ENCODE results near the gene STOML2. TPM values are rescaled to one million over a fixed set of nuclear protein-coding genes. Genes with fewer than 3 reads are reported as not detected.
A peak's percentile ranks its signal among the peaks of the same experiment; 100 is the strongest.
"Not testable (repeated sequence)": the region's sequence is repeated elsewhere in the genome, so short reads cannot be mapped to it uniquely, and the experiment has no call there.

The STOML2 gene, protein sequence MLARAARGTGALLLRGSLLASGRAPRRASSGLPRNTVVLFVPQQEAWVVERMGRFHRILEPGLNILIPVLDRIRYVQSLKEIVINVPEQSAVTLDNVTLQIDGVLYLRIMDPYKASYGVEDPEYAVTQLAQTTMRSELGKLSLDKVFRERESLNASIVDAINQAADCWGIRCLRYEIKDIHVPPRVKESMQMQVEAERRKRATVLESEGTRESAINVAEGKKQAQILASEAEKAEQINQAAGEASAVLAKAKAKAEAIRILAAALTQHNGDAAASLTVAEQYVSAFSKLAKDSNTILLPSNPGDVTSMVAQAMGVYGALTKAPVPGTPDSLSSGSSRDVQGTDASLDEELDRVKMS
- 64.3 TPM for total RNA-seq

DNA sequence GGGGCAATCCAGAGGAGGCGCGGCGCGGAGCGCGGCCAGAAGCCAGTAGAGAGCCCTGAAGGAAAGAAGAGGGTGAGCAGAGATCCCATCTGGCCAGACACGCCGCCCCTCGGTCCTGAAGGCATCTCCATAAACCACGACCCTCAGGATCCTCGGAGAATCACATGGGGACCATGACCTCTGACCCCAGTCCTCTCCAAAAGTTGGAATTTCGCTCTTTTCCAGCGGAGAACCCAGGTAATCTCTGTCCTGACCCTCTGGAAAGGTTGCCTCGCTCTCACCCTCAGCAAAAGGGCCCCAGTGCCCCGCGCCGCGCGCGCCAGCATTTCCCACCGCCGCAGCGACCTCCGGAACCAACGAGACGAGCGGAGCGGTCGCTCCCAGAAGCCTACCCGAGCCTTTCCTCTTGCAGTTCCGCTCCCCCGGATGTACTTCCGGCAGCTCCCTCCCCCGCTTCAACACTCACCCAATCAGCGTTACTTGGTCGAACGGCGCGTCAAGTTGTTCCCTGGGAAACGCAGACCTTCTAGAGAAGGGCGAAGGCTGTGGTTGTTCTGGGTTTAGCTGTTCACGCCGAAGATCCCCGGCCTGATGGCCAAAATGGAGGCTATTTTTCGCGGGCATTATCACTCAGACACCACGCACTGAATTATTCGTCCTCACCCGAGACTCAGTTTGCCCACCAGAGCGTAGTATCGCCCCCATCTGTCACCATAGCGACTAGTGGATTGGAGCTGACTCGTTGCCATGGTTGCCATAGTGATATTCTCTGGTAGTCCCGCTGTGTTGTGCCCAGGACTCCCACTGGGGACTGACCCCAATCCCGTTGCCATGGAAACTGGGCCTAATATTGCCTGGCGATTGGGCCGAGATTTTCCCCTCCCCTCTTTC lies at the start of gene STOML2:
Gene STOML2, minus strand, starts transcription at position 363 of the 891 bp plus-strand sequence. Its CDS starts 37 bp downstream, at position 326.
- ATAC-seq, result peak; percentile 97
- peak; percentile 95 for DNase-seq (ENCODE audit: low spot score)

GRCh38 chr9:35147941-35148563 lies 45.1 kb upstream of the STOML2 start:
- DNase-seq (ENCODE audit: low spot score); ATAC-seq: not testable (repeated sequence)

GRCh38 chr9:35142037-35142436 lies 39.1 kb upstream of the STOML2 start:
- ATAC-seq (no peak), DNase-seq (ENCODE audit: low spot score) (no peak)

DNA sequence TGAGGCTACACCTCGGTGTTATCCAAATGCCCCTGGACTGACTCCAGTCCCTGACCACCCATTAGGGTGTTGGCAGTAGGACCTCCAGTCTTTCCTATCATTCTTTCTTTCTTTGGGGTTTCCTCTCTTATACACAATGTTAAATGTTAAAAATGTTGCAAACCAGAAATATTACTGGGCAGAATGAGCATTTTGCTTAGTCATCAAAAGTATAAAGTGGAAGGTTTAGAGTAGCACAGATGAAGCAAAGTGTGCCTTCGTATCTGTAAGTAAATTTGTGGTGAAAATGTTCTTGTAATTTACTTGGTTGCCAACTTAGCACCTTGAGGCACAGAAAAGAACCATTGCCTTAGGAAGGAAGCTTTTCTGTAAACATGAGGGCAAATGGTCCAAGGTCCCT lies 37.2 kb upstream of the STOML2 start:
- ATAC-seq, result no peak
- DNase-seq (ENCODE audit: low spot score), result no peak

DNA sequence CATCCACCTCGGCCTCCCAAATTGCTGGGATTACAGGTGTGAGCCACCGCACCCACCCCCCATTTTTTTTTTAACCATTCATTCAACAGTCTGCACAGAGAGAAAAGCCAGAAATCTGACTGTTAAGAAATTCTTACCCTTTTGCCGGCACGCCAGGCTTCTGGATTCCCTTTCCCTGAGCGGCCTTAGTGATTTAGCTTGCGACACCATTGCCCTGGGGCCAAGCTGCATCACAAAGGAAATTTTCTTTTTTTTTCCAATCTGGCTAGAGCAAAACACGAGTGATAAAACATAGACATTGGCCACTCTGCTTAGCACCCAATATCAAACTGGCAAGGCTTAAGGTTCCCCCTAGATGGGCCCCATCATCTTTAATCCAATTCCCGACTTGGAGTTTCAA lies 33.9 kb upstream of the STOML2 start:
- DNase-seq (ENCODE audit: low spot score), result no peak

GRCh38 chr9:35135988-35136387 lies 33.1 kb upstream of the STOML2 start:
- DNase-seq (ENCODE audit: low spot score) (no peak), ATAC-seq (no peak)

More for the DNA sequence above, 33.9 kb upstream of the STOML2 start:
- ATAC-seq, result no peak

GRCh38 chr9:35134920-35135319 lies 32.0 kb upstream of the STOML2 start:
- DNase-seq (ENCODE audit: low spot score), result no peak
- no peak for ATAC-seq

DNA sequence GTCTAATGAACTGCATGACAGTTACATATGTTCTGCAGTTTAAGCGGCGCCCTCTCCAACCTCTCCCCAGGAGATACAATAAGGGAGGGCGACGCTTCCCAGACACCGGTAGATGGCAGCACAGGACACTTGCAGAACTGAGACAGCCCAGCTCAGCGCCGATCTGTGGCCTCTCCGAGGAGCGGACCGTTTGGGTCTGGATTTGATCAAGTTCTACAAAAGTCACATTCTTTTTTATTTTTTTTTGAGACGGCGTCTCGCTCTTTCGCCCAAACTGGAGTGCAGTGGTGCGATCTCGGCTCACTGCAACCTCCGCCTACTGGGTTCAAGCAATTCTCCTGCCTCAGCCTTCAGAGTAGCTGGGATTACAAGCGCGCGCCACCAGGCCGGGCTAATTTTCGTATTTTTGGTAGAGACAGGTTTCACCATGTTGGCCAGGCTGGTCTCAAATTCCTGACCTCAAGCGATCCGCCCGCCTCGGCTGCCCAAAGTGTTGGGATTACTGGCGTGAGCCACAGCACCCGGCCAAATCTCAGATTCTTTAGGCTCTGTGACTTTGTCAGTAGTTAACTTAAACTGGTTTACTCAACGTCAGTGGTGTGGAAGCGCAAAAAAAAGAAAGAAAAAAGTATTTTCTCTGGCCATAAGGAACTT lies 14.1 kb upstream of the STOML2 start:
- ATAC-seq (peak; percentile 77), DNase-seq (ENCODE audit: low spot score) (peak; percentile 91)

DNA sequence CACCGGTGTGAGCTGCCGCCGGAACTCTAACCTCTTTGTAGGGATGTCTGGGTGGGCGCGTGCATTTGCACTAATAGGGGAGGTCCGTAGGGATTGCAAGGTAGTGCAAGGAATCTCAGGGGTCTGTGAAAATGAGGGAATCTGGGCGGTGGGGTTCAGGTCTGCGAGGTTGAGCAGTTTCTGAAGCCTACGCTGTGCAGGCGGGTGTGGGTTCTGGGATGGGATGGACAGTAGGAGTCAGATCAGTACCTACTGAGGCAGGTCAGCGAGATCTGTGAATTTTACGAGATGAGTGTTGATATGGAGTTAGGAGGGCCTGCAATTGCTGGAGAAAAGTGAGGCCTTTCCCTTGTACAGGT lies 13.6 kb upstream of the STOML2 start:
- DNase-seq (ENCODE audit: low spot score) (no peak), ATAC-seq (no peak)

- ATAC-seq, result peak; percentile 71
These were observed 13.0 kb upstream of the STOML2 start, which contains the start of gene ATOSB for GRCh38 chr9:35115680-35116538. ATOSB (minus strand) TSS chr9:35115862; CDS start chr9:35108274, 7,588 bp downstream.

GRCh38 chr9:35114840-35115628 lies 12.1 kb upstream of the STOML2 start:
- no peak for ATAC-seq
- DNase-seq (ENCODE audit: low spot score), result peak; percentile 65

More at GRCh38 chr9:35115680-35116538, 13.0 kb upstream of the STOML2 start, which contains the start of gene ATOSB:
- DNase-seq (ENCODE audit: low spot score), result peak; percentile 99

DNA sequence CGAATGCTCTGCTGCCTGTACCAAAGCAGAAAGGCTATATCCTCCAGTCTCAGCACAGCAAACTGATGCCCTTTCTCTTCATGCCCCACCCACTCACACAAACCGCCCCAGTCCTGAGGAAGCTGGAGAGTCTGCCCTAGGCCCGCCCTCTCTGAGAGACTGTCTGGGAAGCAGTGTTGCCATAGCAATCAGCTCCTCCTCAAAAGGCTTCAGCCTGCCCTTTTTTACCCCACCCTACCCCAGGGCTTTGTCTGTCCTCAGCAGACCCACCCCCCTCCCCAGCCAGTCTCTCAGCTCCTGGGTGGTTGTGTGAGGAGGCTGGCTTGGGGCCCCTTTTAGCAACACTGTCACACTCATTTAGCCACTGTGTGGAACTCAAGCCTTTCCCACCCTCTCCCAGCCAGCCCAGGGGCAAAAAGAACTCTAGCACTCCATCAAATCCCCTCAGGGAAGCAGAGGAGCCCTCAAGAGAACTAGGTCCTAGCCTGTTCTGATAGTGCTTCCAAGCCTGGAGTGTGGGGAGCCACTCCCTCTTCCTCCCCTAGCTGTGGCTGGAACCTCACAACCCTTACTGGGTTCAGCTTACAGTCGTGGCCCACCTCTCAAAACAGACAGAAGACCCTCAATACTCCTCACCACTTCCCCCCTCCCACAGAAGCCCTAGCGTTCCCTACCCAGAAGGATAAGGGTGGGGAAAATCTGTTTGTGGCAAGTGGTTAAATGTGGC lies 11.3 kb upstream of the STOML2 start:
- ATAC-seq (no peak), DNase-seq (ENCODE audit: low spot score) (peak; percentile 62)

- ATAC-seq, result no peak
These were observed 9.5 kb upstream of the STOML2 start for GRCh38 chr9:35112257-35113020.

GRCh38 chr9:35111001-35111933 lies 8.3 kb upstream of the STOML2 start:
- DNase-seq (ENCODE audit: low spot score), result peak; percentile 98
- ATAC-seq, result peak; percentile 73

More at GRCh38 chr9:35112257-35113020, 9.5 kb upstream of the STOML2 start:
- DNase-seq (ENCODE audit: low spot score), result peak; percentile 33

DNA sequence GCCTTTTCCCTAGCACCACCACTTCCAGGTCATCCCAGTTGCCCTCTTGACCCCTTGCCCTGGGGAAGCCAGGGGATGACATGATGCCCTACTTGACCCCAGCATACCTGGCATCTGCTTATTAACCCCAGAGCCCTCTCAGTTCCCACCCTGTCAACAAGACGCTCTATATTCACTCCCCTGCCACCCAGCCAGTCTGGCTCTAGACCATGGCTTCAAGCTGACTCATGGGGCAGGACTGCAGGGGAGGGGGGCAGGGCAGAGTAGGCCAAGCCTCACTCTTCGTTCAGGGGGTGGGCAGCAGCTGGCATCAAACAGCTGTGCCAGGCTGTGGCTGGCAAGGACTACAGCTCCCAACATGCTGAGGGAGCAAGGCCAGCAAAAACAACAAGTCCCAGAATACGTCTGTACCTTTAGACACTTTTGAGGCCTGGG lies 7.4 kb upstream of the STOML2 start:
- ATAC-seq (no peak), DNase-seq (ENCODE audit: low spot score) (peak; percentile 46)

- DNase-seq (ENCODE audit: low spot score), result peak; percentile 40
- ATAC-seq, result no peak
These were observed 6.1 kb upstream of the STOML2 start for GRCh38 chr9:35108946-35109575.

All from left lobe of liver (tissue), 2 donors.